Neural progenitor cell (in vitro differentiated cells): ENCODE data around the gene PAQR9. TPM values are rescaled to one million over a fixed set of nuclear protein-coding genes. Genes with fewer than 3 reads are reported as not detected.

Experiments used
- DNase-seq: peaks from one replicate; pipeline ENCODE4 v3.0.0-alpha.2; 2016; ENCODE audit warnings: low spot score
- H2AFZ ChIP-seq: fragments of 200-600 bp; sonication (generic); replicated peaks from 2 replicates; pipeline ENCODE4 v1.6.1; 2016; ENCODE audit warnings: antibody characterized with exemption
- H3F3A ChIP-seq: fragments of 200-600 bp; sonication (generic); 2 replicates; pipeline ENCODE4 v1.6.1; 2016; ENCODE audit warnings: antibody characterized with exemption, low read depth
- H3K27ac ChIP-seq: fragments of 200-600 bp; sonication (generic); 2 replicates; pipeline ENCODE4 v1.5.1; 2016; ENCODE audit warnings: mild to moderate bottlenecking
- H3K27me3 ChIP-seq: fragments of 200-600 bp; sonication (generic); 2 replicates; pipeline ENCODE4 v1.6.1; 2016; ENCODE audit warnings: mild to moderate bottlenecking, moderate library complexity
- H3K36me3 ChIP-seq: fragments of 200-600 bp; sonication (generic); 2 replicates; pipeline ENCODE4 v1.5.1; 2016
- H3K4me1 ChIP-seq: fragments of 200-600 bp; sonication (generic); 2 replicates; pipeline ENCODE4 v1.6.1; 2016; ENCODE audit warnings: mixed run types
- H3K4me2 ChIP-seq: fragments of 200-600 bp; sonication (generic); 2 replicates; pipeline ENCODE4 v1.6.1; 2016
- H3K4me3 ChIP-seq: fragments of 200-600 bp; sonication (generic); 2 replicates; pipeline ENCODE4 v1.5.1; 2016
- H3K79me2 ChIP-seq: fragments of 200-600 bp; sonication (generic); 2 replicates; pipeline ENCODE4 v1.6.1; 2016; ENCODE audit warnings: low read depth
- H3K9ac ChIP-seq: fragments of 200-600 bp; sonication (generic); 2 replicates; pipeline ENCODE4 v1.6.1; 2016
- H3K9me3 ChIP-seq: fragments of 200-600 bp; sonication (generic); 2 replicates; pipeline ENCODE4 v1.5.1; 2016; ENCODE audit warnings: low read depth
- H4K20me1 ChIP-seq: fragments of 200-600 bp; sonication (generic); 2 replicates; pipeline ENCODE4 v1.6.1; 2016; ENCODE audit warnings: low read depth
- H3K27ac Mint-ChIP-seq: 3 replicates; pipeline ENCODE4 v1.8.0; 2021; ENCODE audit warnings: mixed read lengths
- H3K27me3 Mint-ChIP-seq: 2 replicates; pipeline ENCODE4 v1.8.0; 2022; ENCODE audit warnings: low read depth, mild to moderate bottlenecking, inconsistent platforms, moderate library complexity, mixed read lengths; ENCODE audit not compliant: insufficient read depth
- H3K36me3 Mint-ChIP-seq: 3 replicates; pipeline ENCODE4 v1.8.0; 2021; ENCODE audit warnings: mixed read lengths
- H3K4me1 Mint-ChIP-seq: 3 replicates; pipeline ENCODE4 v1.8.0; 2021; ENCODE audit warnings: mixed read lengths
- H3K4me3 Mint-ChIP-seq: 3 replicates; pipeline ENCODE4 v1.8.0; 2021; ENCODE audit warnings: mild to moderate bottlenecking, moderate library complexity, mixed read lengths
- H3K9me3 Mint-ChIP-seq: 3 replicates; pipeline ENCODE4 v1.8.0; 2020; ENCODE audit warnings: mixed read lengths
- EZH2 ChIP-seq: fragments of 200-600 bp; sonication (generic); IDR thresholded peaks from 2 replicates; pipeline ENCODE4 v1.6.1; 2017; ENCODE audit warnings: antibody characterized with exemption, mild to moderate bottlenecking, moderate library complexity
- EZH2phosphoT487 ChIP-seq: fragments of 200-600 bp; sonication (generic); IDR thresholded peaks from 2 replicates; pipeline ENCODE4 v1.6.1; 2017; ENCODE audit warnings: antibody characterized with exemption
- small RNA-seq: library from RNA; depleted of rRNA; stranded (forward); fragments of <200 nt; gene quantifications from one replicate; pipeline ENCODE3, GENCODE V24; 2015
- total RNA-seq: library from RNA; depleted of rRNA; stranded (reverse); fragments of >200 nt; gene quantifications from 2 replicates; pipeline ENCODE4 v1.2.3, GENCODE V29; 2015; ENCODE audit warnings: low replicate concordance
- TF ChIP-seq, protein P1 (sequence below): fragments of 200-600 bp; sonication (generic); IDR thresholded peaks from 2 replicates; pipeline ENCODE4 v1.5.1; 2017; ENCODE audit warnings: antibody characterized with exemption, mild to moderate bottlenecking

The PAQR9 gene
- total RNA-seq, 1 donor from 2014 or later = 2.2 TPM

DNA sequence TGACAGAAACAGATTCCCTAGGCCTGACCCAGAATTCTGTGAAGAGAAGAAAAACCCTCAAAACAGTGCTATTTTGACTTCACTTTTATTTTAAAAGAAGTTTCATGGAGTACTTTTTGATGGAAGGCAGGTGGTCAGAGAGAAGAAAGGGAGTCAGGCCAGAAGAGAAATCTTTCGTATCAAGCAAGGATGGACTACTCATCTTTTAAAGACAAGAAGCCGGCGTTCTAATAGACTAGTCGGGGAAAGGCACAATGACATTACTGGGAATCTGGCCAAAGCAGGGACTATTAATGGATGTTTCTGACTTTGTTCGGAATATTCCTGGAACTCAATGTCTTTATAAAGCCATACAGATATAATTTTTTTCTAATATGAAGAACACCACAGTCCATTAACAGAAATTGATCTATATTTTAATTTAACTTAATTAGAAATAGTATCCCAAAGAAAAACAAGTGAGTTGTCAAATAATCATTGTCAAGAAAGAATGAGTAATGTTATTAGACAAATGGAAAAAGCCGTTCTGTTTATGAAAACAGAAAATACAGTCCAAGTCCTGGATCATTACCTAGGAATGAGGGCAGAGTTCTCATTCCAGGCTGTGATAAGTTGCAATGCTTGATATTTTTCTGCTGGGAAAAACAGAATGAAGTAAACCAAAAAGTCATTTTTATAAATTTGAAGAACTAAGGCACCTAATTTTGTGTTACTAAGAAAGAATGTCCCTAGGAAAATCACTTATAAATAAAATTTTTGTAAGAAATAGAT is 50.9 kb downstream of the PAQR9 start:
- Histone ChIP-seq H3K79me2 (no peaks in the 10 kb centered on the region), H3K4me3 (no peak overlapping the region), H3K4me1 (no peaks in the 10 kb centered on the region), H3K27ac (no peak overlapping the region), H2AFZ (no peak overlapping the region), H3K27me3 (no peaks in the 10 kb centered on the region), H4K20me1 (no peaks in the 10 kb centered on the region), H3K36me3 (no peaks in the 10 kb centered on the region), H3F3A (no peaks in the 10 kb centered on the region), H3K9ac (no peak overlapping the region), H3K9me3 (no peaks in the 10 kb centered on the region), H3K4me2 (no peak overlapping the region)
- Mint-ChIP-seq H3K4me1 (peaks cover 9% of the 10 kb centered on the region), H3K27me3 (peaks cover 5% of the 10 kb centered on the region), H3K36me3 (no peaks in the 10 kb centered on the region), H3K4me3 (no peak overlapping the region), H3K27ac (no peak overlapping the region), H3K9me3 (no peaks in the 10 kb centered on the region)
- TF ChIP-seq EZH2 (no peak), EZH2phosphoT487 (no peak)
- TF ChIP-seq, protein P1, sequence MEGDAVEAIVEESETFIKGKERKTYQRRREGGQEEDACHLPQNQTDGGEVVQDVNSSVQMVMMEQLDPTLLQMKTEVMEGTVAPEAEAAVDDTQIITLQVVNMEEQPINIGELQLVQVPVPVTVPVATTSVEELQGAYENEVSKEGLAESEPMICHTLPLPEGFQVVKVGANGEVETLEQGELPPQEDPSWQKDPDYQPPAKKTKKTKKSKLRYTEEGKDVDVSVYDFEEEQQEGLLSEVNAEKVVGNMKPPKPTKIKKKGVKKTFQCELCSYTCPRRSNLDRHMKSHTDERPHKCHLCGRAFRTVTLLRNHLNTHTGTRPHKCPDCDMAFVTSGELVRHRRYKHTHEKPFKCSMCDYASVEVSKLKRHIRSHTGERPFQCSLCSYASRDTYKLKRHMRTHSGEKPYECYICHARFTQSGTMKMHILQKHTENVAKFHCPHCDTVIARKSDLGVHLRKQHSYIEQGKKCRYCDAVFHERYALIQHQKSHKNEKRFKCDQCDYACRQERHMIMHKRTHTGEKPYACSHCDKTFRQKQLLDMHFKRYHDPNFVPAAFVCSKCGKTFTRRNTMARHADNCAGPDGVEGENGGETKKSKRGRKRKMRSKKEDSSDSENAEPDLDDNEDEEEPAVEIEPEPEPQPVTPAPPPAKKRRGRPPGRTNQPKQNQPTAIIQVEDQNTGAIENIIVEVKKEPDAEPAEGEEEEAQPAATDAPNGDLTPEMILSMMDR = no peak
- no peak for DNase-seq

Small RNAs within 50 kb of the gene (small RNA-seq; reads per million reads assigned to genes)
- not detected for gene AC021074.2

Other genes starting within 250 kb of the PAQR9 start
- gene TRPC1, start 239.6 kb downstream of the PAQR9 start, total RNA-seq = 36.4 and 45.1 TPM in 2 replicates
- 18.2 and 32.5 TPM in 2 replicates for gene PCOLCE2, start 74.6 kb downstream of the PAQR9 start, total RNA-seq
- gene U2SURP, start 37.9 kb upstream of the PAQR9 start, total RNA-seq = 148 and 232 TPM in 2 replicates
- 5.9 and 10.3 TPM in 2 replicates for gene CHST2, start 156.1 kb upstream of the PAQR9 start, total RNA-seq